GM18861 (cell line): ENCODE results near the gene BCO2.
"Not testable (repeated sequence)": the region's sequence is repeated elsewhere in the genome, so short reads cannot be mapped to it uniquely, and the experiment has no call there.

Source experiments
- ATAC-seq: cut with Tn5 transposase; IDR thresholded peaks from one replicate; pipeline ENCODE4 v1.9.1; 2021; ENCODE audit not compliant: unreplicated experiment

The BCO2 gene, protein sequence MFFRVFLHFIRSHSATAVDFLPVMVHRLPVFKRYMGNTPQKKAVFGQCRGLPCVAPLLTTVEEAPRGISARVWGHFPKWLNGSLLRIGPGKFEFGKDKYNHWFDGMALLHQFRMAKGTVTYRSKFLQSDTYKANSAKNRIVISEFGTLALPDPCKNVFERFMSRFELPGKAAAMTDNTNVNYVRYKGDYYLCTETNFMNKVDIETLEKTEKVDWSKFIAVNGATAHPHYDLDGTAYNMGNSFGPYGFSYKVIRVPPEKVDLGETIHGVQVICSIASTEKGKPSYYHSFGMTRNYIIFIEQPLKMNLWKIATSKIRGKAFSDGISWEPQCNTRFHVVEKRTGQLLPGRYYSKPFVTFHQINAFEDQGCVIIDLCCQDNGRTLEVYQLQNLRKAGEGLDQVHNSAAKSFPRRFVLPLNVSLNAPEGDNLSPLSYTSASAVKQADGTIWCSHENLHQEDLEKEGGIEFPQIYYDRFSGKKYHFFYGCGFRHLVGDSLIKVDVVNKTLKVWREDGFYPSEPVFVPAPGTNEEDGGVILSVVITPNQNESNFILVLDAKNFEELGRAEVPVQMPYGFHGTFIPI

DNA sequence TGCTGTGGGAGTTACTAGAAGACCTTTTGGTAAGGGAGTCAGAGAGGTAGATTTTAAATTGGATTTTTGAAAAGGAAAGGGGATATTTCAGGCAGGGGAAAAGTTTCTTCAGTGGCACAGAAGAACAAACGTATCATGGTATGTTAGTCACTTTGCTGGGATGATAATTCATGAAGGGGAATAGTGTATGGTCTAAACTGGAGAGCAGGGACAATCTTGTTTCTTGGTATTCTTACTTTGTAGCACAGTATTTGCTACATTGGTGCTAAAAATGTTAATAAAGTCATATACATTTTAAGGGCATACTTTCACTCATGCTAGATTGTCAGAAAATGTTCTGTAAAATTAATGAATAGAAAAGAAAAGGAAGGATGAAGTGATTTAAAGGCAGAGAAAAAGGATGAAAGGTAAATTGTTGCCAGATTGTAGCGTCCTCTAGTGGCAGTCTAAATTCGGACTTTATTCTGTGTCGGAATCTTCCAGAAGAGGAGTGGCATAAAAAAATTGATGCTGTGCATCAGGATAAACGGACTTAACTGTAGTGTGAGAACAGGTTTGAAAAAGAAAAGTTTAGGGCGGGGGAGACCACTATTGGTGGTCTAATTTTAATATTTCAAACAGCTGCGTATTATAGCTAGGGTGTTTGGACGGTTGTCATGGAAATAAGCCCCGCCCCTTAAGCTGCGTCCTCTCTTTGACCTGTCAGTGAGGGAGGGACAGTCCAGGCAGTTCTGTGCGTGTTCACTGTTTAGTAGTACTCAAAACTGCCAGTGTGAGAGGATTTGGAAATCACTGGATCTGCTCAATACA is at the start of gene BCO2:
BCO2 (plus strand) TSS at position 724 of the 810 bp plus-strand sequence. CDS start 90 bp downstream, outside the sequence.
- ATAC-seq, result no peak

DNA sequence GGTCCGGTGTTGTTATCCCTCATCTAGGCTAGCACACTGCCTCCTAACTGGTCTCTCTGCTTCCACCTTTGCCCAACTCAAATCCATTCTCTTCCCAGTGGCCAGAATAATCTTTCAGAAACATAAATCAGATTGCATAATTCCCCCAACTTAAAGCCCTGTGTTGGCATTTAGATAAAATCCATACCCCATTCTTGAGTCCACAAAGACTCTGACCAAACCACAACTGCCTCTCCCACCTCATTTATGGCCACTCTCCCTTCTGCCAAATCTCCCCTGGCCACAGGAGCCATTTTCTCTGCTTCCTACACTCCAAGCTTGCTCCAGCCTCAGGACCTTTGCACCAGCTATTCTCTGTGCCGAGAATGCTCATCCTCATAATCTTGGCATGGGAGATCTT is 48.3 kb upstream of the BCO2 start:
- ATAC-seq, result no peak

- ATAC-seq, result no peak
Observed at GRCh38 chr11:112128483-112129121, 46.7 kb upstream of the BCO2 start.

DNA sequence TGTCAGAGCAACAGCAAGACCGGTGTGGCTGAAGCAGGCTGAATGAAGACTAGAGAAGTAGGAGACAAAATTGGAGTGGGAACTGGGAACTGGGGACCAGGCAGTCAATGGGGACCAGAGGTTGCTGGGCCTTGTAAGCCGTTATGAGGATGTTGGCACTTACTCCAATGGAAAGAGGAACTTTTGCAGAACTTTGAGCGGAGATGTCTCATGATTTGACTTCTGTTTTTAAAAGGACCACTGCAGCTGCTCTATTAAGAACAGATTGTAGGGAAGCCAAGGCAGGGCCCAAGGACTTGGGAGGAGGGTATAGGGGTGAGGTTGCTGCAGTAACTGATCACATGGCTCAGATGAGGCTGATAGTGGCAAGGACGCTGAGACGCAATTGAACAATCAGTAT is 45.7 kb upstream of the BCO2 start:
- ATAC-seq, result no peak

DNA sequence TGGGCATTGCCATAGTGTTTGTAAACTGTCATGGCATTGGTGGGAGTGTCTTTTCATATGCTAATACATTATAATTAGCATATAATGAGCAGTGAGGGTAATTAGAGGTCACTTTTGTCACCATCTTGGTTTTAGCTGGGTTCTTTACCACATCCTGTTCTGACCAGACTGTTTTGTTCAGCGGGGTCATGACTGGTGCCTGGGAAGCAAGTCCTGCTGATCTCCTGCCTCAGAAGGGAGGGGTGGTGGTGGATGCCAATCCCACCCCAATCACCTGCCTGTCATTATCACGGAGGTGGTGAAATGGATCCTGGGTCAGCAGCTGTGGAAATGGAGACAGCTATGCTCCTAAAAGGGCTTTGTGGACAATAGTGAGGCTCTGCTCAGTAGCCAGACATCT is 42.6 kb upstream of the BCO2 start:
- ATAC-seq, result no peak

DNA sequence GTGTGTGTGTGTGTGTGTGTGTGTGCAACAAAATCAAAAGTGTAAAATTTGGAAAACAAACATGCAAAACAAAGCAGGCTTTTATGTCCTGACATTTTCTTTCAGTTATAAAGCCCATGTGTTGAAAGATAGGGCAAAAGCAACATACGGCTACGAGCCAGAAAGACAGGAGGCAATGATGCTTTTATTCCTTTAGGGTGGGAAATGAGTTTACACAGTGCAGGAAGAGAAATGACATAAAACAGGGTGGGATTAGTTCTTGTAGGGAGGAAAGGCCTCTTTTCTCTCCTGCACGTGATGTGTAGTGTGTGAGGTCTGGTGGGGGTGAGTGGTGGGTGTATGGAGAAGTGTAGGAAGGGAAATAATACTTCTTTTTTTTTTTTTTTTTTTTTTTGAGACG is 40.8 kb upstream of the BCO2 start:
- no peak for ATAC-seq

- ATAC-seq, result no peak
Observed at GRCh38 chr11:112143597-112143996, 31.7 kb upstream of the BCO2 start.

GRCh38 chr11:112150517-112150916 is 24.8 kb upstream of the BCO2 start:
- ATAC-seq, result no peak

GRCh38 chr11:112156153-112156955 is 19.0 kb upstream of the BCO2 start:
- ATAC-seq, result no peak

- ATAC-seq, result no peak
Observed at GRCh38 chr11:112156956-112157766, 18.2 kb upstream of the BCO2 start.

DNA sequence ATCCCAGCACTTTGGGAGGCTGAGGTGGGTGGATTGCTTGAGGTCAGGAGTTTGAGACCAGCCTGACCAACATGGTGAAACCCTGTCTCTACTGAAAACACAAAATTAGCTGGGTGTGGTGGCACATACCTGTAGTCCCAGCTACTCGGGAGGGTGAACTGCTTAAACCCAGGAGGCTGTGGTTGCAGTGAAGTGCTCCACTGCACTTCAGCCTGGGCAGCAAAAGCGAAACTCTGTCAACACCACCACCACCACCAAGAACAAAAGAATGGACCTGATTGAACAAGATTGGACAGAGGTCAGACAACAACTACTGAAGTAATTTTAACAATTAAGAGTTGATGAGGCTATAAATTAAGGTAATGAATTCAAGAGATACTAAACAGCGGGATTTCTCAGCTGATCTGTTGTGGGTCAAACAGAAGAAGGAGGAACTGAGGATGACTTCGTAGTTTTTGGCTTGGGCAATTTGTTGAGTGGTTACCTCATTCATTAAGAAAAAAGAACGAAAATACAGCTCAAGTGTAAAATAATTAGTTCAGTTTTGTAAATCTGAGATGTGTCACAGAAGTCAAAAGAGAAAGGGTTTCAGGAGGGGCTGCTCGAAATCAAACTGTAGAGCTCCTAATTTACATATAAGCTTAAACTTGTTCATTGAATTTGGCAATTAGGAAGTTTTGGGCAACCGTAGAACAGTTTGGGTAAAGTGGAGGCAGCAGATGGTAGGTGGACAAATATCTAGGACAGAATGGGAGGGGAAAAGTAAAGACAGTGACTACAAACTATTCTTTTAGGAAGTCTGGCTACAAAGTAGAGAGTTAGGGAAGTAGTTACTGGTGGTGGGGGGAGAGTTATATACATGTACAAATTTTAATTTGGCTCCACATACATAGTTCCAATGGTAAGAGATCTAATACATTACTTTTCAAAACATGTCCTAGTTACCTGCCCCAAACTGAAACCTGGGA is 15.9 kb upstream of the BCO2 start:
- ATAC-seq, result no peak

DNA sequence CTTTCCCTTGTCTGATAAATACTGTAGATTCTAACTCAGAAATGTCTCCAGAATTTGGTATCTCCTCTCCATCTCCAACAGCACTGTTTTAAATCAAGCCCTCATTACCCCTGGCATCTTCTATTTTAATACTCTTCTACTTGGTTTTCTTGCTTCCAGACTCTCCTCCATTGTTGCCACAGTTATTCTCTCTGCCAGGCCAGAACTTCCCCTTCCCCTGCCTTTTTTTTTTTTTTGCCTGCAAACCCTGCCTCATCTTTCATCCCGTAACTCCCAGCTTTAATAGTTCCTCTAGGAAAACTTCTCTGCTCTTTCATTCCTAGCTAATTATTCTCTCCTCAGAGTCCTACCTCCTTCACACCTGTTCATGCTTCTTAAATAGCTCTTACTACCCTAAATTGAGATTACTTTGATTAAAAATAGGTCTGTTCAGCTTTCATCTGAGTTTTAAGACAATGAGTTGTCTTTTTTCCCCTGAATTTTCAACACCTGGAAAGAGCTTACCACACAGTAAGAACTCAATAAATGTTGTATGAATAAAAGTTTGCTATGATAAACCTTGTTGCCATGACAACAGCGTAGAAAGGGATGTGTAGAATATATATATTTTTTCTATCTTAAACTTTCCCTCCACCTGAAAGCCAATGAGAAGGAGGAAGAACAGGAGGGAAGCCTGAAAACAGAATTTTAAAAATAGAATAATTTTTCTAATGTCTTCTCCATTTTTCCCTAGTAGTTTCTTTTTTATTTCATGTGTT is 15.0 kb upstream of the BCO2 start:
- no peak for ATAC-seq

- ATAC-seq, result no peak
Observed at GRCh38 chr11:112161012-112161411, 14.3 kb upstream of the BCO2 start.

DNA sequence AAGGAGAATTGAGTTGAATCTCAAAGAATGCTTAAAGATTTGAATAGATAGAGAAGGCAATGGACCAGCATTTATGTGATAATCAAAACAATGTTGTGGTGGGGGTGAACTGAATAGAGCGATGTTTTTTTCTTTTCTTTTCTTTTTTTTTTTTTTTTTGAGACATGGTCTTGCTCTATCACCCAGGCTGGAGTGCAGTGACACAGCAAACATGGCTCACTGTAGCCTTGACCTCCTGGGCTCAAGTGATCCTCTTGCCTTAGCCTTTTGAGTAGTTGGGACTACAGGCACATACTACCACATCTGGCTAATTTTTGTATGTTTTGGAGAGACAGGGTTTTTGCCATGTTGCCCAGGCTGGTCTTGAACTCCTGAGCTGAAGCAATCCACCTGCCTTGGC is 13.1 kb upstream of the BCO2 start:
- not testable (repeated sequence) for ATAC-seq

DNA sequence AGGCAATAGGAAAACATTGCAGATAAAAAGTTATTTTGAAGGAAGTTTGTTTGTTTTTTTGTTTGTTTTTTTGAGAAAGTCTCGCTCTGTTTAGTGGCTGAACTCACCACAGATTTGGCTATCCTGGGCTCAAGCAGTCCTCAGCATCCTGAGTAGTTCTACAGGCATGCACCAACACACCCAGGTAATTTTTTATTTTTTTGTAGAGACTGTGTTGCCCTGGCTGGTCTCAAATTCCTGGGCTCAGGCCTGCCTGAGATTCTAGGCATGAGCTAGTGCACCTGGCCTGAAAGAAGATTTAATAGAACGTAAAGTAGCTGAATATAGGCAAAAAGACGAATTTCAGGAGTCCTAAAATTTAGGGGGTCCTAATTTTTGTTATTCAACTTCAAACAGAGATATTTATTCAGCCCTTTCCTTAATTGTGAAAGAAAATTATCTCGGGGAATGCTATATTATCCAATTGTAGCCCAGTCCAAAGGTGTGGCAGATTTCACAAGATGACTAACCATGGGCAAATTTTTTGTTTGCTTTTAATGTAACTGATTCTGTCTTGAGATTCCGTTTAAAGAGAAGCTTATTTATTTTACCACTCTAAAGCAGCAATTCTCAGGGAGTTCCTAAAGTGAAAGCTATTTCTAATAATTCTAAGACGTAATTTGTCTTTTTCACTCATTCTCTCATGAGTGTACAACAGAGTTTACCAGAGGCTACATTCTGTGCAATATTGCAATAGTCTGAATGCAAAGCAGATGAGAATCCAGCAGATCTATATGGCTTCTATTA is 12.4 kb upstream of the BCO2 start:
- no peak for ATAC-seq

- ATAC-seq, result no peak
Observed at GRCh38 chr11:112163875-112164685, 11.2 kb upstream of the BCO2 start, which contains the start of gene IL18. Gene IL18, minus strand, starts transcription at chr11:112164094. Its CDS starts 9,041 bp downstream, at chr11:112155053.
